ENCODE measurements around the gene LPAR3.

The LPAR3 gene

GRCh38 chr1:84781946-84782771 lies 110.8 kb downstream of the LPAR3 start:
- Histone ChIP-seq H3K36me3 (no peaks in the 10 kb centered on the region), H3K27ac (no peak overlapping the region), H3K4me1 (ENCODE audit: control insufficient read depth in 1 of 2, insufficient read depth in 1 of 2, low read depth in 1 of 2, low read length in 1 of 2) (no peaks in the 10 kb centered on the region), H3K4me3 (ENCODE audit: low read depth in 1 of 2, low read length in 1 of 2) (no peak overlapping the region), H3K27me3 (no peaks in the 10 kb centered on the region), H3K9me3 (no peaks in the 10 kb centered on the region)
- peak; percentile 13 for TF ChIP-seq CTCF (IDR thresholded peaks at IDR 0.05)

- TF ChIP-seq CTCF (IDR thresholded peaks at IDR 0.05), result no peak
- Histone ChIP-seq H3K36me3 (no peaks in the 10 kb centered on the region), H3K4me3 (ENCODE audit: low read depth in 1 of 2, low read length in 1 of 2) (no peak overlapping the region), H3K27me3 (no peaks in the 10 kb centered on the region), H3K27ac (no peak overlapping the region), H3K4me1 (ENCODE audit: control insufficient read depth in 1 of 2, insufficient read depth in 1 of 2, low read depth in 1 of 2, low read length in 1 of 2) (no peaks in the 10 kb centered on the region), H3K9me3 (no peaks in the 10 kb centered on the region)
Observed at GRCh38 chr1:84780000-84780716, 112.8 kb downstream of the LPAR3 start.

GRCh38 chr1:84776639-84777038 lies 116.4 kb downstream of the LPAR3 start:
- no peak overlapping the region for H3K27ac ChIP-seq
- no peak for TF ChIP-seq CTCF (IDR thresholded peaks at IDR 0.05)
- no peaks in the 10 kb centered on the region for H3K4me1 ChIP-seq (ENCODE audit: control insufficient read depth in 1 of 2, insufficient read depth in 1 of 2, low read depth in 1 of 2, low read length in 1 of 2)

GRCh38 chr1:84775535-84775920 lies 117.5 kb downstream of the LPAR3 start:
- H3K4me1 ChIP-seq (ENCODE audit: control insufficient read depth in 1 of 2, insufficient read depth in 1 of 2, low read depth in 1 of 2, low read length in 1 of 2), result no peaks in the 10 kb centered on the region
- no peaks in the 10 kb centered on the region for H3K36me3 ChIP-seq
- H3K27ac ChIP-seq, result no peak overlapping the region
- H3K27me3 ChIP-seq, result no peaks in the 10 kb centered on the region
- no peak overlapping the region for H3K4me3 ChIP-seq (ENCODE audit: low read depth in 1 of 2, low read length in 1 of 2)
- TF ChIP-seq CTCF (IDR thresholded peaks at IDR 0.05), result no peak
- no peaks in the 10 kb centered on the region for H3K9me3 ChIP-seq

More at GRCh38 chr1:84776639-84777038, 116.4 kb downstream of the LPAR3 start:
- H3K36me3 ChIP-seq, result no peaks in the 10 kb centered on the region
- H3K4me3 ChIP-seq (ENCODE audit: low read depth in 1 of 2, low read length in 1 of 2), result no peak overlapping the region
- H3K9me3 ChIP-seq, result no peaks in the 10 kb centered on the region
- no peaks in the 10 kb centered on the region for H3K27me3 ChIP-seq

GRCh38 chr1:84774669-84775534 lies 118.1 kb downstream of the LPAR3 start:
- H3K9me3 ChIP-seq, result no peaks in the 10 kb centered on the region
- no peaks in the 10 kb centered on the region for H3K4me1 ChIP-seq (ENCODE audit: control insufficient read depth in 1 of 2, insufficient read depth in 1 of 2, low read depth in 1 of 2, low read length in 1 of 2)
- H3K27me3 ChIP-seq, result no peaks in the 10 kb centered on the region
- no peak for TF ChIP-seq CTCF (IDR thresholded peaks at IDR 0.05)
- no peak overlapping the region for H3K4me3 ChIP-seq (ENCODE audit: low read depth in 1 of 2, low read length in 1 of 2)
- H3K36me3 ChIP-seq, result no peaks in the 10 kb centered on the region
- H3K27ac ChIP-seq, result no peak overlapping the region

Measured in neutrophil (primary cell).